GM12874 (cell line): Measurements from ENCODE around the gene WDR11.

Experiments
- CTCF ChIP-seq: IDR thresholded peaks from 2 replicates; pipeline ENCODE4 v1.5.1; 2011; ENCODE audit warnings: low read depth, mild to moderate bottlenecking, control low read depth, low read length, moderate library complexity; ENCODE audit not compliant: insufficient read depth

Gene WDR11

GRCh38 chr10:120946497-120946896, 95.3 kb downstream of the WDR11 start:
- no peak for TF ChIP-seq CTCF

- TF ChIP-seq CTCF: peak; percentile 87
Measured at GRCh38 chr10:120948889-120949608, 97.9 kb downstream of the WDR11 start.

DNA sequence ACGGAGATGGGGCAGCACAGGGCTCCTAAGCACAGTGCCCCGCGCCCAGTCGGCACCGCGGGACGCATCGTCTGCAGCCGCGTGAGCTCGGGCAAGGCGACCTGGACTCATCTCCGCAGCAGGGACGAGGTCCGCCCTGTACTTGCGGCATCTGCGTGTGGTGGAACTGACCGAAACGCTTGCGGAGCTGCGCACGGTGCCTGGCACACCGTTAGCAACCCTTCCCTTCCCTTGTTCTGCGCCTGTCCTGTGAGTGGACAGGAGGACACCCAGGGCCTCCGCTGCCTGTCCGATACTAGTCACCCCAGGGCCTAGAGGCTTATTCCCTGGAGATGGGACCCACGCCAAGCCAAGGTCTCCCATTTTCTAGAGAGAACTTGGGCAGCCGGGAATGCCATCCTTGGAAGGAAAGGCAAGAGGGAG, 98.5 kb downstream of the WDR11 start:
- TF ChIP-seq CTCF: no peak

DNA sequence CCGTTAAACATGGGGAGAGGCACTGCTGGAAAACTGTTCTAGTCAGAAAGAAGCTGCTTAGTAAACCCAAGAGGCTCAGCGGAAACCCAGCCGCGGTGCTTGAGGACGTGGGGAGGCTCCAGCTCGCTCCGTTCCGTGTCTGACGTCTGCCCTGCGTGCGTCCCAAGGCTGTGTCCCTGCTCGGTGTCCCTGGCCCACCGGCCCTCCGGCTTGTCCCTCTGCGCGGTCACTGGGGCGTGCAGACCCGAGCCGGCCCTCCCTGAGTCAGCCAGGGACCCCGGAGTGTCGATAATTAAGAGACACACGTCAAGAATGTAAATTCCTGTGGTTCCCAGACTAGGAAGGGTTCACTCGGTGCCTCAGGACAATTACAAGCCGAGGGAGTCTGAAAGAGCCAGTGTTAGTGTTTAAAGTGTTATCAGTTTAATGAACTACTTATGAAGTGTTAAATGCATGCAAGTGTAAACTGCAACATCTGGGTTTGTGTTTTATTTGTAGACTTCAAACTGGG, 98.9 kb downstream of the WDR11 start:
- no peak for TF ChIP-seq CTCF

GRCh38 chr10:120951288-120951687, 100.1 kb downstream of the WDR11 start:
- TF ChIP-seq CTCF: no peak

GRCh38 chr10:120953897-120954296, 102.7 kb downstream of the WDR11 start:
- no peak for TF ChIP-seq CTCF
